Stimulated activated CD4-positive, alpha-beta T cell treated with anti-CD3 and anti-CD28 coated beads, Interleukin-15, amount 100 ng/mL, for 1 hour (primary cell): ENCODE results near the gene SHISAL1.
"Not testable (repeated sequence)": the region's sequence is repeated elsewhere in the genome, so short reads cannot be mapped to it uniquely, and the experiment has no call there.

ENCODE experiments used
- DNase-seq, 2 donors: peaks; one replicate each; pipeline ENCODE4 v3.0.0-alpha.2; 2020; ENCODE audit warnings: low read depth in 1 of 2, low spot score in 1 of 2

Gene SHISAL1

DNA sequence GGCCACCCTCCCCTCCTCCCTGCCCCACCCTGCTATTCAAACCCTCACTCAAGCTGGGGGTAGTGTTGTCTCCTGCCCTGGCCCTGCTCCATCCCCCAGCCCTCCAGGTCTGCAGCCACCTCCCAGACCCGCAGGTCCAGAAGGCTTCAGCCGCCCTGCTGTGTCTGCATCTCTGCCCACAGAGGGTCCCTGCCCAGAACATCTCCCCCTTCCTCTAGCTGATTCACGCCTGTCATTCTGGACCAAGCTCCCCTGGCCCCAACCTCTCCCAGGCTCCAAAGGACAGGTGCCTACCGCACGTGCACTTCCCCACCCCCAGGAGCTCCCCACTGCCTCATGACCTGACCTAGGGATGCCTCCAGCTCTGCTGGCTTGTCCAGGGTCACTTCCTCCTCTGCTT, 16.0 kb upstream of the SHISAL1 start:
- DNase-seq, result no peak

DNA sequence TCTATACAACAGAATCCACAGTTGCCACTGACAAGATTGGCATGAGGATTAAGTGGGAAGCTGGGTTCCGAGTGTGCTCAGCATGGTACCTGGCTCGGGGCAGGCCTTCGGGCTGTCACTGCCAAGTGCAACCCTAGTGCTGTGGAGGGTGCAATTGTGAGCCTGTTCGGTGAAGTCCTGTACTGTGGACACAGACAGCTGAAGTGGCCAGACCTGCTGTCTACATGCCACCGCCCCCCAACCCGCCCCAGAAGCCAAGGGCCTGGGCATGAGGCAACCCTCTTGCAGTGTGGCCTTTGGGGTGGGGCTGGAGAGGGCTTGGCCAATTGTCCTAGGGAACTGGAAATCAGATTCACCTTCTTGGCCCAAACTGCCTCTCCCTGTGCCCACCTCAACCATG, 15.6 kb upstream of the SHISAL1 start:
- no peak for DNase-seq

DNA sequence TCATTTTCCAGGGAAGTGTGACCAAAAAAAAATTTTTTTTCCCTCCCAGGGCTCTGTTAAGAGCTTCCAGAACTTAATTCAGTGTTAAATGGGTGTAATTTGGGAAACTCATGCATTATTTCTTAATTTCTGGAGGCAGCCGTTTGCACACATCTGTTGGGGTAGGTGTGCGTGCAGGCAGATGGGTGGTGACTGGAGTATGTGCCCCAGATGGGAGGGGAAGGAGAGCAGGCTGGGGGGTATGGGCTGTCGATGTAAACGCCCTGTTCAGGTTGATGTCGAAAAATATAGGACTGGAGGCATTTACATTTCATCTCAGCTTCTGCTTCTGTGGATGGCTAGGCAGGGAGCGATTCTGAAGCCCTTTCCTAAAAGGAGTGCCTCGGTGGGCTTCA, 13.7 kb upstream of the SHISAL1 start:
- no peak for DNase-seq

DNA sequence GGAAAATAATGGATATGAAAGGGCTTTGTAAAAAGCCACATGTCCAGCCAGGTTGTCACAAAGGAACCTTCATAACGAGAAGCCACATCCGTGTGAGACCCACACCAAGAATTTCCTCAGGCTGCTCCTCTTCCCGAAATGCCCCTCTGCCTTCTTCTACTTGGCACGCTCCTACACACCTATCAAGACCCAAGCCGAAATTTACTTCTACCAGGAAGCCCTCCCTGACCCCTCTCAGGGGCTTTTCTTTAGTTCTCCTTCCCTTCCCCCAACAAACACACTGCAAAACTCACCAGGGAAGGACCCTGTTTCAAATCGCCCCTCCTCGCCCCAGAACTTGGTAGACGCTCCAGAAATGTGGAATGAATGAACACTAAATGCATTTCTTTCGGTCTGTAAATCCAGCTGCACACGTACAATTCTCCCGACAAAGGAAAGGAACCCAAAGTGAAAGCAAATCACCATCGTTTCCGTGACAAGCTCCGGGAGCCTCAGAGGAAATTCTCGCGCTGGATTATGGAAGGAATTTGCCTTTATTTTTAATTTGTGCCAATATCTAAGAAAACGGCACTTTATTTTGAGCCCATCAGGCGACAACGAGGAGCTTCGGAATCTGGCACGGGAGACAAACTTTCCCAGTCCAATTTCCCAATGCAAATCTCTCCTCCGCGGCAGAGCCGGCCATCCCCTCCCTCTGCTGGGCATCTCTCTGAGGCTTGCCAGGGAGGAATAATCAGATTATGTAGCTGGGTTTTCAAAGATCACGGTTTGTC, 13.2 kb upstream of the SHISAL1 start:
- no peak for DNase-seq

DNA sequence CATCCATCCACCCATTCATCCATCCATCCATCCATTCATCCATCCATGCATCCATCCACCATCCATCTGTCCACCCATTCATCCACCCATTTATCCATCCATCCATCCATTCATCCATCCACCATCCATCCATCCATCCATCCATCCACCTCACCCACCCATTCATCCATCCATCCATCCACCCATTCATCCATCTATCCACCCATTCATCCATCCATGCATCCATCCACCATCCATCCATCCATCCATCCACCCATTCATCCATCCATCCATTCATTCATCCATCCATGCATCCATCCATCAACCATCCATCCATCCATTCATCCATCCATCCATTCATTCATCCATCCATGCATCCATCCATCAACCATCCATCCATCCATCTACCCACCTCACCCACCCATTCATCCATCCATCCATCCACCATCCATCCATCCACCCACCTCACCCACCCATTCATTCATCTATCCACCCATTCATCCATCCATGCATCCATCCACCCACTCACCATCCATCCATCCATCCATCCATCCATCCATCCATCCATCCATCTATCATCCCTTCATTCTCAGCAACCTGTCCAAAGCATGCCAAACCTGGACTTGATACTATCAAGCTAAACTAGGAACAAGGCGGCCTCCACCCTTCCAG, 10.5 kb upstream of the SHISAL1 start:
- DNase-seq, result not testable (repeated sequence)

DNA sequence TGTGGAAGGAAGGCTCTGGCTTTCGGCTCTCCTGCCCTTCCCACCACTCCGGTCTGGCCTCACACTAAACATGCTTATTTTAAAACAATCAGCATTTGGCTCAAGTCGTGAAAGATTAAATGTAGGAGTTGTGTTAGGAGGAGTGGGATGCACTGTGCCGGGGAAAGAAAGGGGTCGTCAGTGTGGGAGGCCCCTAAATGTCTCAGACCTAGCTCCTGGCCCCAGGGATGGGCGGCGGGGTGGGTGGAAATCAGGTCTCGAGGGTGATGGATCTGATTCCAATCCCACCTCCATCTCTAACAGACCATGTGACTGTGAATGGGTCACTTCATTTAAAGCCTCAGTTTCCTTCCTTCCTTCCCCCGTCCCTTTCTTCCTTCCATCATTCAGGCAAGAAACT, 6.9 kb upstream of the SHISAL1 start:
- DNase-seq, result no peak

DNA sequence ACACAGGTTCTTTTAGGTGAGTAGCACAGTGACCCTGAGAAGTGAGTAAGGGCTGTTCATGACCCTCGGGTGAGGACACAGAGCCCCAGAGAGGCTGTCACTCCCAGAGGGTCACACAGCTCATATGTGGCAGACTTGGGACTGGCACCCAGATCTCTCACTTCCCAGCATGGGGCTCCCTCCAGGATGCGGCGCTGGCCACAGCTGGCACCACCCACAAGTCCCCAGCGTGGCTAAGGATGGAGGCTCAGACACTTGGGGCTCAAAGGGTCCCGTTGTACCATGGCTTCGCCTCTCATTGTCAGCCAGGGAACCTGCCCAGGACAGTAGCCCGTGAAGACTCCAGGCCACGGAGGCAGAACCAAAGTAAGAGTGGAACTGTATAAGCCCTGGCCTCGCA, 6.0 kb upstream of the SHISAL1 start:
- no peak for DNase-seq

DNA sequence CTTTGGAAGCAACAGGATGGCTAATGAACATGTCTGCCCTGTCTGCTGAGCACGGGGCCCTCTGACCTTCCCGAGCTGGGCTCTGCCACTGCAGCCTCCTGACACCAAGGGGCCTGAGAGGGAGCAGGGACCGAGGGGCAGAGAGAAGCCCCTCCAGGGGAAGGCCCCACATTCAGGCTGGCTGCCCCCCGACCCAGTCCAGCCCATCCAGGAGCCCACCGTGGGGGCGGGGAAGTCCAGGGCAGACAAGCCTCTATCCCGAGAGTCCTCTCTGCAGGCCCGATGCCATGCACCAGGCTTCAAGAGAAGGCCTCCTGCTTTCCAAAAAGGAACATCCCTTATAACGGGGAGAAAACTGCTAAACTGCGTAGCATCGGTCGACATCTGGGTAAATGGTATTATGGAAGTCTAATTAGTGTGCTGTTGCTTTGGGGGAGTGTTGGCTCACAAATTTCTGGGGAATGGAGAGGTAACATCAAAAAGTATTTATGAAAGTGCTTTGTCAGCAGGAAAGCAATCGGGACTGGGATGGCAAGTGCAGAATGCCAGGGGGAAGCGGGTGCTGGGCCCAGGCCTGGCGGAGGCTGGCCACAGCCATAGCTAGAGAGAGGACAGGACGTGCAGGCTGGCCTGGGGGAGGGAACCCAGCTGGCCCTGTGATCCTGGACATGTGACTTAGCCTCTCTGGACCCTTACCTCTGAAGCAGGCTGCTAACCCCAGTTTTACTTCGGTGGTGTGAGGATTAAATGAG, 5.3 kb upstream of the SHISAL1 start:
- DNase-seq, result no peak

DNA sequence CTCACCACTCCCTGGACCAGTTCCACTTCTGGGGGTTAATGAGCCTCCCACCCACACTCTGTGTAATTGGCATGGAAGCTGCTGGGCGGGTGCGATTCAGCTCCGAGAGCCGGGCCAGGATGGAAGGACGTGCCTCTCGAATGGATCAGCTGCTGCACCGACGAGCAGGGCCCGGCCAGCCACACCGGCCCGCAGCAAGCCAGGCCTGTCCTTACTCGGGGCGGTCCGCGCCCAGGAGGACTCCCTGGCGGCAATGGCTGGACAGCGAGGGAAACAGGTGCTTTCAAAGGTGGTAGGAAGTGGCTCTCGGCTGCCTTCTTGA, 4.3 kb upstream of the SHISAL1 start:
- no peak for DNase-seq

DNA sequence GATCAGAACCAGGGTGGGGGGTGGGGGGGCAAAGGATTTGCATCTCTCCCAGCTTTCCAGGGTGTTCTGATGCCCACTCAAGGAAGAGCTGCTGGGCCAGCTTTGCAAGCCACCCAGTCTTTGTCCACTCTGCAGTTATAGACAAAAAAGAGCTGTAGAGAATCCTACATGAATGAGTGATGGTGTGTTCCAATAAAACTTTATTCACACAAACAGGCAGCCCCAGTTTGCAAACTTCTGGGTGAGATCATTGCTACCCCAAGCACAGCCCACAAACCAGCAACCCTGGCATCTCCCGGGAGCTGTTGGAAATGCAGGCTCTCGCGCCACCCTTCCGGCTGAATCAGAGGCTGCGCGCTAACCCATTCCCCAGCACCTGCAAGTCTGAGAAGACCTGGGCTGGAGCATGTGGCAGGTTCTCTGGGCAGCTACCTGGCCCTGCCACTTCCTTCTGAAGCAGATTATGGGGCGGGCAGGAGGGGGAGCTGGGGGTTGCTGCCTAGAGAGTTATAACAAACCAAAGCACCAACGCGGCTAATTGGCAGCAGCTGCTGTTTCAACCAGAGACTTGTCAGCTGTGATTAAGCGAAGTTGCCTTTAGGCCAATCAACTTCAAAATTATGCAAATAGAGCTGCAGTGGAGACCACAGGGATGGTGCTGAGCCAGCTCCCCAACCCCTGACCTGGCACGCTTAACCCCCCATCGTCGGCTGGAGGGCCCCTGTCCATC, 3.8 kb upstream of the SHISAL1 start:
- no peak for DNase-seq

DNA sequence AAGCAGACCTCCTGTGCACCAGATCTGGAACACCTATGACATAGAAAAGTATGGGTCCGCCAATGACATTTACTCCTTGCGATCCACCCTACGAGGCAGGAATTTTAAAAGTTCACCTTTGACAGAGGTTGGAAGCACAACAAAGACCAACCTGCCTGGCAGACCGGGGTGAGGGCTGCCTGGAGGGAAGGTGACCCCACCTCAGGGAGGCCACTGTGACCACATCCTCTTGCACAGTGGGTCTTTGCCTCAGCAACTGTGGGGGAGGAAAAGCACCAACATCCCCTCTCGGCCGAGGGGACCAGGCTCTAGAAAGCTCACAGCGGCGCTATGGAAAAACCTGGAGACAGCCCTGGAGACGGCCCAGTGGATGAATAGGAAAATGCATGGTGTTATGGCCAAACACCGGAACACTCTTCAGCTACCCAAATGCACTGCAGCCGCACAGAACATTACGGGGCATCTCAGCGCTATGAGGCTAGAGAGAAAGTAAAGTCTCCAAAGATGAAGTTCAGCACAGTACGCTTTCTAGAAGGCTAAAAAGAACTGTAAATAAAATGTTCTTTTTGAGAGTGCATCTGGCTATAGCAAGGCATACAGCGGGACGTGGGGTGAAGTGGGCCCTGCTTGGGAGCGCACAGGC, 1.8 kb upstream of the SHISAL1 start:
- DNase-seq, result no peak

DNA sequence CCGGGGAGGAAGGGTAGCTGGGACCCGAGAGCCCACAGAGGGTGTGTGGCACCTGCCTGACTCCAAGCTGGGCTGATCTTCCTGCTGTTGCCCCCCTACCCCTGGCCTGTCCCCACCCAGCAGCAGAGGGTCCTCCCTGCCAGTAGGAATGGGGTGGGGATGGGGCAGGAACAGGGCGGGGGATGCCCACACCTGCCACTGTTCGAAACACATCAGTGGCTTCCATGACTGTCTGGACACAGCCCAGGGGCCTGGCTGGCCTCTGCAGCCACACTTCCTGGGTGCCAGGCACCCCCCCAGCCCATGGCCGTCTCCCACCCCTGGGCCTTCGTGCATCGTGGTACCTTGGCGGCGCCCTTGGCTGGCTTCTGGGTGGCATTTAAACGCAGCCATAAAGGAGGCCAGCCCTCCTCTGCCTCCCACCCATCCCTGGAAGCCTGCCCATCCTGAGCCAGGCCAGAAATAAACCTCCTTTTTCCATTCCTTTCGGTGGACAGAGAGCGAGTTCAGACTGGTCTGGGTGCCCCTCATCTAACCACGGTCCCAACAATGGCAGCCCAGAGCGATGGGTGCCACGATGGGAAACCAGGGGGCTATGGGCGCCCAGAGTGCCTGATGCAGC, 745 bp upstream of the SHISAL1 start:
- no peak for DNase-seq

DNA sequence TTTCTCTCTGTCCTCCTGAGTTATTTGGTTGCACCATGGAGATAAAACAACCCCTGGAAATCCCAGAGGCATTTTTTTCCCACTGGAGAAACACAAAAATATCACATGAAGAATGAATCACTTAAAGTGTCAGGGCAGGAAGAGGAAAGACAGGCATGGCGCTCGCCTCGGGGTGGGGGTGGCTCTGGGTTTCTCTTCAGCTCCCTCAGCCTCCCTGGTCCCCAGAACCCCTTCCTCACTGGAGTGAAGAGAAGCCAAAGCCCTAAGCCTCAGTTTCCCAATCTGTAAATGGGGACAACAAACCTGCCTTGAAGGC, 938 bp downstream of the SHISAL1 start:
- no peak for DNase-seq

DNA sequence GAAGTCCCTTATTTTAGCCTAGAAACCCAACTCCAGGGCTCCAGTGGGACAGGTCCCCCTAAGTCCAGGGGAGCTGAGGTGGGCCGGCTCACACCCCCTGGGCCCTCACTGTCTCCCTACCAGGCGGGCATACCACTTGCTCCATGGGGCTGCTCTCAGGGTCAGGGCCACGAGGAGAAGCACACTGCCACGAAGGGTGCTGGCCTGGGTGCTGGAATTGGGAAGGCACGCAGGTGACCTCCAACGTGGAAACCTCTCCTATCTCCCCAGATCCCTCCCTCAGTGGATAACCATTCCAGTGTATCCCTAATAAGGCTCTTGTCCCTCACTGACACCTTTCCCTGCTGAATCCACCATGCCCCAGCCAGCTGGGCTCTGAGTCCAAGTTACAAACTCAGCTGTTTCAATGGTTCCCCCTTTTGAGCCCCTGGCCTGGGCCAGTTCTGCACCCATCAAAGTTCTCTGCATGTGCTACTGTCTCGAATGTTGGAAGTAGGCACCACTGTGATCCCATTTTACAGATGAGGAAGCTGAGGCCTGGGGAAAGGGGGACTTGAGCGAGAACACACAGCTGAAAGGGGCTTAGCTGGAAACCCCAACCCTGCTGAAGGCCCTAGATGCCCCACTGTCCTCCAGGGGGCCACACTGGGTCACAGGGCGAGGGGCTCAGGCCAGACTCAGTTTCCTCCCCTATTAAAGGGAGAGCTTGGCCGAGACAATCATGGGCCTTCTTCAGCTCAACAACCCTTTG, 1.5 kb downstream of the SHISAL1 start:
- DNase-seq, result no peak

DNA sequence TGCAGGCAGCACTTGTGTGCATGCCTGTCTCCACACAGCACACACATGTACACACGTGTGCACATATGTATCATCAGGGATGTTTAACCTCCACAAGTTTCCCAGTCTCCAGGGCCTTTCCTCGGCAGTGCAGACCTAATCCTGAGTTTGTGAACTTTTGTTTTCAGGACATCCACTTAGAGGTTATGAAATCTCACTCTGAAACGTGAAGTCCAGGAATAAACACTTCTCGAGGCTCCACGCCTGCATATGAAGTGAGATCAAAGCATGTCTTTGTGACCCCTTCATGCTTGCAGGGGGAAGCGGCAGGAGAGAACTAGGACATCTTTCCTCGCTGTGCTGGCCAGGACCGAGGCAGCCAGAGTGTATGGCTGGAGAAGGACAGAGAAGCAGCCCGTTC, 3.1 kb downstream of the SHISAL1 start:
- no peak for DNase-seq

DNA sequence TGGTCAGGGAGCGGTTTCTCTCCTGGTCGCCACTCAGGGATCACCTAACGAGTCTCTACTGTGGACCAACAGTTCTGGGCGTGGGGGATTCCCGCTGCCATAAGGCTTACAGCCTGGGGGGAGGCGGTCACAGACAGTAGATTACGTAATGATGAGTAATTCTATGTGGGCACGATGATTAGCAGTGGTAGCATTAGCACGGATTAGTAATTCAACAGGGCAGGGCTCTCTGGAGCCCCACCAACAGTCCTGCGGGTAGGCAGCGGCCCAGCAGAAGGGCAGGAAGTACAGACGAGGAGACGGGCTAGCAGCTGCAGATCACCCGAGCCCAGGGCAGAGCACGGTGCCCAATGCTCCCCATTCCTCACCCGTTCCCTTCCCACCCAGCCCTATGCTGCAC, 3.6 kb downstream of the SHISAL1 start:
- DNase-seq, result no peak

DNA sequence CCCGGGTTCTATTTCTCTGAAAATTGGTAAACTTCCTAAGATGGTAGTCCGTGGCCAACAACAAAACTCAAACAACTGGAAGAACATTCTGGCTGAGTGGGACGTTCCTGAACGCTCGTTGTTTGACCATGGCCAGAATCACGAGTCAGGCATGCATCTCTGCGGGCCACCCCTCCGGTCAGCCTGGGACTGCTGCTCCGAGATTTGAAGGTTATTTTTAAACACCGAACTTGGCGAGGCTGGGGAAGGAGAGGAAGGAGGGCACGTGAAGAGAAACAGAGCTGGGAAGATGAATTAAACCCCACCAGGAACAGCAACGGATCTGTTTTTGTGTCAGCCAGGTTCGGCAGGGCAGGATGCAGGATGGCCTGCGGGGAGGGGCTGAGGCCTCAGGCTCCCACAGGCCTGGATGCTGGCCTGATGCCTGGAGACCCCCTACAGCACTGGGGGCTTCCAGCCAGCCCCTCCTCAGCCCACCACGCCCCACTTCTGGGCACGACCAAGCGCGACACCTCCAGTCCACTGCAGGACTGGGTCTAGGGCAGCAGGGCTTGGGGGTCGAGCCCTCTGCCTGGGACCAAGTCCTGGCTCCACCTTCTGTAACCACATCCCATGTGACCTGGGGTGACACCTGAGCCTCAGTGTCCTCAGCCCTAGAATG, 5.1 kb downstream of the SHISAL1 start:
- DNase-seq, result no peak

DNA sequence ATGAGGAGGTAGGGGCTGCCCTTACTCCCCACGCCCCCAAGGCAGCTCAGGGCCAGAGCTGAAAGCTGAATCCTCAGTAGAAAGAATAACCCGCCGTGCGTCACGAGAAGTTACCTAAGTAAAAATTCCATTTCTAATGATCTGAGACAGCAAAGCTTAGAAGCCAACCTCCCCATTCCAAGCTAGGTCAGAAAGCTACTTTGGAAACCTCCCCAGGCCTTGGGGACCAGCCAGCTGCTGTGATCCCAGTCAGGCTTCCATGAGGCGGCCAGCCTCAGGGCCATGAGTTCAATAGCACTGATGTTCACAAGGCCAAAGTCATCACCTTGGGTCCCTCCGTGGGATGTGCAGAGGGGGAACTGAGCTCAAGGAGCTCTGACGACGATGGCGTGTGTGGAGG, 6.9 kb downstream of the SHISAL1 start:
- DNase-seq, result no peak

DNA sequence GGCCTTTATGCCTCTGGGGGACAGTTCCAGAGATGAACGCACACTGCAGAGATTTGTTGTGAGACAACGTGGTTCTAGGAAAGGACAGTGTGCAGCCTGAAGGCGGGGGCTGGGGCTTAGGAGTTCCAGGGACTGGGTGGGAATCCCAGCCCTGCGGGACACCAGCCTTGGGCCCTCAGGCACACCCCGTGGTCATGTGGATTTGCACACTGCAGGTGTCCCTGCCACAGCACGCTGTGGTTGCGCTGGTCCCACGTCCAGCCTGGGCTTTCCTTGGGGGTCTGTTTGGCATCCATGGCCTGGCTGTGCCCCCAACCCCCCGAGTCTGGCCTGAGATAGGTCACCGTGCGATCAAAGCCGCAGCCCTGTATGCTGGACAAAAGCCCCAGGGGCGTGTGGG, 7.3 kb downstream of the SHISAL1 start:
- no peak for DNase-seq

DNA sequence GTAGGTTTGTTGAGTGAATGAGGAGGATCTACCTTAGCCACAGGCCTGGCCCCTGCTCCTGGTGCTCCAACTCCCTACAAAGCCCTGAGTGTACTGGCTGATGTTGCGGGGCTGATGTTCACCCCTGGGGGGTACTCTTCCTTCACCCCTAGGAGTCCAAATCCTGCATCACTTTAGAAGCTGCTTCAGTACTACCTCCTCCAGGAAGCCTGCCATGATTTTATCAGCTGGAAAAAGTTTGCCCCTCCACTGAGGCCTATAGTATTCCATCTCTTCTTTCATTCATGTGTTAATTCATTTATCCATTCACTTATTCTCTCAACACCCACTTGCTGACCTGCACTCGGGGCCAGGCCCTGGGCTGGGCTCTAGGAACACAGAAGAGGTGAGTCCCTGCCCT, 7.8 kb downstream of the SHISAL1 start:
- DNase-seq, result no peak
